ENCODE results near the gene HMGCLL1.

The HMGCLL1 gene

GRCh38 chr6:55578537-55579363 lies at the start of gene HMGCLL1:
Gene HMGCLL1, minus strand, starts transcription at chr6:55579192. Its CDS starts 137 bp downstream, at chr6:55579055.
- peak; percentile 2 for DNase-seq (ENCODE audit: low spot score)

DNA sequence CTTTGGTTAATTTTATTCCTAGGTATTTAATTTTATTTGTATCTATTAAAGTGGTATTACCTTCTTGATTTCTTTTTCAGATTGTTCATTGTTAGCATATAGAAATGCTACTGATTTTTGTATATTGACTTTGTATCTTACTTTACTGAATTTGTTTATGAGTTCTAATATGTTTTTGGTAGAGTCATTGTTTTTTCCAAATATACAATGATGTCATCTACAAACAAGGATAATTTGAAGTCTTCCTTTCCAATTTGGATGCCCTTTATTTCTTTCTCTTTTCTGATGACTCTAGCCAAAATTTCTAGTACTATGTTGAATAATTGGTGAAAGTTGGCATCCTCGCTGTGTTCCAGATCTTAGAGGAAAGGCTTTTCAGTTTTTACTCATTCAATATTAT lies 43.0 kb upstream of the HMGCLL1 start:
- DNase-seq (ENCODE audit: low spot score) = no peak

DNA sequence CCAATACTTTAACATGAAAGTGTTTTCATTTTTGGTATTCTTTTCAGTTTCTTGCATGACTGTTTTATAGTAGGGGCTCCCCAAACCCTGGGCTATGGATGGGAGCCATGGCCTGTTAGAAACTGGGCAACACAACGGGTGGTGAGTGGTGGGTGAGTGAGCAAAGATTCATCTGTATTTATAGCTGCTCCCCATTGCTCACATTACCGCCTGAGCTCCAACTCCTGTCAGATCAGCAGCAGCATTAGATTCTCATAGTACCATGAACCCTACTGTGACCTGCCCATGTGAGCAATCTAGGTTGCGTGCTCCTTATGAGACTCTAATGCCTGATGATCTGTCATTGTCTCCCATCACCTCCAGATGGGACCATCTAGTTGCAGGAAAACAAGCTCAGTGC lies 42.3 kb upstream of the HMGCLL1 start:
- DNase-seq (ENCODE audit: low spot score) = no peak

GRCh38 chr6:55617272-55617671 lies 38.3 kb upstream of the HMGCLL1 start:
- no peak for DNase-seq (ENCODE audit: low spot score)

DNA sequence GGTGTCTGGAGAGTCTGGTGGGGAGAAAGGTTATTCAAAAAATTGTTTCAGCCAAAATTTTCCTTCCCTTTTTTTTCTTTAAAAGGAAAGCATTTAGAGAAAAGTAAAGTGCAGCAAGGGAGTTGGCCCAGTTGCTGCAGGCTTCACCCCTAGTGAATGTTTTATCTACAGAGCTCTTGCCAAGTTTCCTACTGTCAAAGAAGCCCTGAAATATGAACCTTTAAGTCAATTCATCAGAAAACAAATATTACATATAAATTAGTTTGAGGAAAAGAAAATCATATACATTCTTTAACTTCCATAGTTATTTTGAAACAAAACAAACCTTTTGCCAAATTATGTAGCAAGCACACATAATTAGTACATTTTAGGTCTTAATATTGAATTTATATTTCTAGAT lies 25.0 kb upstream of the HMGCLL1 start:
- DNase-seq (ENCODE audit: low spot score) = no peak

DNA sequence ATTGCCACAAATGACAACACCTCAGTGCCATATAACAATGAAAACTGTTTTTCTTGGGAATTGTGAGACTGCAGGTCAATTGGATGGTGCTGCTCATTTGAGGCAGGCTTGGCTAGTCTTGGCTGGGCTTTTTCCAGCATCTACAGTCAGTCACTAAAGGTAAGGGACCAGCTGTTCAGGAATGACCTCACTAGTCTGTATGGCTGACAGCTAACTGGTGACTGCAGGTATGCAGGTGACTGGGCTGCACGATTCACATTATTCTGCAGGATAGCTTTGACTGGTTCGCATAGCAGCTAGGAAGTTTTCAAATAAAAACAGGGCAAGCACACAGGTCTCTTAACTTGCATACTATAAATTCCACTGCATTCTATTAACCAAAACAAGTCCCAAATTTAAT lies 22.1 kb upstream of the HMGCLL1 start:
- DNase-seq (ENCODE audit: low spot score) = no peak

- DNase-seq (ENCODE audit: low spot score) = no peak
These were observed 15.4 kb upstream of the HMGCLL1 start for GRCh38 chr6:55594442-55594841.

- no peak for DNase-seq (ENCODE audit: low spot score)
These were observed 5.8 kb upstream of the HMGCLL1 start for GRCh38 chr6:55584654-55585354.

GRCh38 chr6:55576811-55577210 lies 2.2 kb downstream of the HMGCLL1 start:
- no peak for DNase-seq (ENCODE audit: low spot score)

DNA sequence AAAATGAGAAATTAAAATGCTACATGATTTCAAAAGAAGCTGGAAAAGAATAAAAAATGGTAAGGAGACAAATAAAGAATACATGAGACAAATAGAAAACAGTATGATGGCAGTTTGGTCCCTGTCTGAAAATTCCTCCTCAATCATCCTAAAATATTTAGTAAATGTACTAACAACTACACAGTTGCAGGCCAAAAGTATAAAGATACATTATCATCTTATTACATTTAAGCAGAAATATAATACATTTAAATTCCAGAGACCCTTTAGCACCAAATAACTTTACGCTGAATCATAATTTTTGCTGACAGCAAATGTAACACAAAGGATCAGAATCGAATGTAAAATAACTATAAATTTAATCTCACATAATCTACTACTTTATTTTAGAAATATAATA lies 4.4 kb downstream of the HMGCLL1 start:
- DNase-seq (ENCODE audit: low spot score) = no peak

DNA sequence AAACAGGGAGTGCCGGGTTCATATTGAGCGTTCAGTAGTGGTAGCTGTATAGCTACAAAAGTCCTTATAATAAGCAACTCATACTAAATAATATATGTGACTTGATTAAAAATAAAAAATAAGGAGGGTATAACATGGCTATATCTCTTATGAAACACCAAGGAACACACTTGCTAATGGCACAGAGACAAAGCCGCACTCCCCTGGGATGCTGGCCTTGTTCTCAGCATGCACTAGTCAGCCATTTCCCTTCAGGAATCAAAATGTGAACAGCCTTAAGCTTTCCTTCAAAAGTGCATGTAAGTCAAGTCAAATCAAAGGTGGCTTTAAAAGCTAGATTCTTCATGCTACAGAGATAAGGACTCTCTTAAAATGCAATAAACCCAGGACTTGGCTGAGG lies 9.4 kb downstream of the HMGCLL1 start:
- no peak for DNase-seq (ENCODE audit: low spot score)

DNA sequence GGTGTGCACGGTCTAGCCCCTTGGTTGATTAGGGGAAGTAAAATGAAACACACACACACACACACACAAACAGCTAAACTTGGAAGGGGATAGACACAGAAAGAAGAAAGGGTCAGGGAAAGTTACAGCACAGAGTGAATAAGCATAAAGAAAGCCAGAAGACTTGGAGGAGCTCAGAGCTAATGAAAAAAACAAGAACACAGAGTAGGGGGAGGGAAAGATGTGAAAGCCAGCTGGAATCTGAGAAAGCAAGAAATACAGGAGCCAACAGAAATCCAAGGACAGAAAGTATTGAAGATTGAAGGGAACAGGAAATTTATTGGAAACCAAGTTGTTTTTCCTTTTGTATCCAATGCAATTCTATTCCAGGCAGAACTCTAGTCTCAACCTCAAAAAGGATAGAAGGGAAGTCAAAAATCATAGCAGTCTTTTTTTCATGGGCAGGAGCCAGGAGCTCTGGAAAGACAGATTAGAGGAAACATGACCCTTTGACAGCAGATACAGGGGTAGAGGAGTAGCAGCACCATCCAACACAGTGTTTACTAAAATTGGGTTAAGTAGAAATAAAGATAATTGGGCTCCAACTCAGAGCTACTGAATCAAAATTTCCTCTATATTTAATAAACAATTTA lies 10.1 kb downstream of the HMGCLL1 start:
- DNase-seq (ENCODE audit: low spot score) = no peak

DNA sequence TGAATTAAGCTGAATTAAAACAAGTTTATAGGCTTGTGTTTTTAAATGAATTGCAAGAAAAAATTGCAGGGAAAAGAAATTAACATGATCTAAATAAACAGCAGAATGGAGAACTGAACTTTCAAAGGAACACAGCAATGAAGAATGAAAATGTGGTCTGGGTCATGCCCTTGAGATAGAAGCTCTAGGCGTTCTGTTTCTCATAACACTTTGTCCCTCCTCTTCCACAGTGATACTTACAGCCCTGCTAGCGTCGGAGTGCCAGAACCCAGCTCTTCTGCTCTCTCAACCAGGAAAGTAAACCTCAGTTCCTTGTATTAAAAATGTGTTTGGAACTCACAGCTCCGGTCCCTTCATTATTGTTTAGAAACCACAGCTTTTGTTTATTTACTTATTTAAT lies 11.4 kb downstream of the HMGCLL1 start:
- no peak for DNase-seq (ENCODE audit: low spot score)

- DNase-seq (ENCODE audit: low spot score) = no peak
These were observed 12.8 kb downstream of the HMGCLL1 start for GRCh38 chr6:55566036-55566710.

DNA sequence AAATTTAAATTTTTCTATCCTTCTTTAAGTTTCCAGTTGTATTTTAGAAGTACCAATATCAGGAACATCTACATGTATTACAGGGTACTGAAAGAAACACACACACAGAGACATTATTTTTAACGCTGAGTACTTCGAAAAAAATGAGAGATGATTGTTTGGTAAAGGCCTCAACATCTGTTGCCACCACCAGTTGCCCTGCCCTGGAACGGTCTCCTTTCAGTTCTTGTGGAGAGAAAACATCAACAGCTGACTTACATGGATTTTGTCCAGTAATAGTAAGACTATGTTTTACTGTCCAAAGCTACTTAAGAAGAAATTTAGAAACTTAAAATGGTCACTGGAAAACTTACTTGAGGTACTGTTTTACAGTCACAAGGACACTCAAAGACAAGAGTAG lies 16.7 kb downstream of the HMGCLL1 start:
- no peak for DNase-seq (ENCODE audit: low spot score)

DNA sequence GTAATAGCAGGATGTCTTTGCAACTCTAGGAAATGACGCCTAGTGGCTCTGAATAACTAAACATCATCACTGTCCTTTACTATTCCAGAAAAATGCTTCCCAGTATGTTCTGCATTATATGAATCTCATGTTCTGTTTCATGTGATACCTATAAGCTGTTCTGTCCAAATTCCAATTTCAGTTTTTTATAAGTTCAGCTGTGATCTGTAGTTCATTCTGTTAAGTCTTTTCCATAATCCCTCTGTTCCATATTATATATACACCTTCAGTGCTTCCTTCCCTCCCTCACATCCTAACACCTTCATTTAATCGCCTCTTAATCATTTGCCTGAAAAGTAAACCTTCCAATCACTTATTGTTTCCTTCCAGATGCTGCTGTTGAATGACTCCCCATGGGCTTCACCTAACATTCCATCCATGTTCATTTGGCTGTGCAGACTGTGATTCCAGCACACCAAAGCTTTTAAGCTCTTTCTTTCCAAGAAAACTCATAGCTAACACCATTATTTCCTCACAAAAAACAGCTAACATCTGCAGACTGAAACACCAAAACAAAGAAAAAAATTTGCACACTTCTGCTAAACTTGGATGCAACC lies 18.6 kb downstream of the HMGCLL1 start:
- no peak for DNase-seq (ENCODE audit: low spot score)

- DNase-seq (ENCODE audit: low spot score) = no peak
These were observed 21.8 kb downstream of the HMGCLL1 start for GRCh38 chr6:55557146-55557545.

DNA sequence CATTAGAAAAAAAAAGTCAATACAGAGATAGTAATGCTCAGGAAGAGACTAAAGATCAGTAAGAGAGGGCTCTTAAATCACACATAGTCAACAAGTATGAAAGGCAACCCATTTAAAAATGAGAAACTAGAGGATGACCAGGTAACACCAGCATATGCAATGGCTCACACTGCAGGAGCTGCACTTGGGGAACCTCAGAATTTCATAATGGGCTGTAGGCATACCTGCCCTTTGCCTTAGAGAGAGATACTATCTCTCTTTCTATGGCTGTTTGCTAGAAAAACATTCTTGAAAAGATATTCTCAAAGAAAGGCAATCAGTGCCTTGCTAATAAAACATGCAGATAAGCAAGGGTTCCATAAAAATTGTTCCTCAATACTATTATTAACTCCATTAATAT lies 33.2 kb downstream of the HMGCLL1 start:
- no peak for DNase-seq (ENCODE audit: low spot score)

DNA sequence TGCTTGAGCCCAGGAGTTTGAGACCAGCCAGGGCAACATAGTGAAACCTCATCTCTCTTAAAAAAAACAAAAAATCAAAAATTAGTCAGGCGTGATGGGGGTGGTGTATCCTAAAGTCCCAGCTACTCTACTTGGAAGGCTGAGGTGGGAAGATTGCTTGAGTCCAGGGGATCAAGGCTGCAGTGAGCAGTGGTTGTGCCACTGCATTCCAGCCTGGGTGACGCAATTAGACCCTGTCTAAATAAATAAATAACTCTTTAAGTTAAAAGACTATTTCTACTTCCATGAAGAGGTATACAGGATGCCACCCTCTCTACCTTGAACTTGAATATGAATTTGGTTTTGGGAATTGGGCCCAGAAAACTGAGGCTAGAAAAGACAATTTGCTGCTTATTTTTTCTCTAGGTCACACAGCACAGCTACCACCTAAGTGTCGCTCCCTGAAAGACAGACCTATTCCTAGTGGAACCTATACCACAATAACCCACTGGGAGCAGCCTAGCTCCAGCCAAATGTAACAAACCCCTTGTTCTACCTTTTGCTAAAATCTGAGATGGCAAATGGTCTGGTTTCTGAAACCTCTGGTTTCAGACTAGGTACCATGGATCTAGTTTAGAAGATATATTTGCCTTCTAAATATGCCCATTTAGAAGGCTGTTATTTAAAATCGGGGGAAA lies 35.2 kb downstream of the HMGCLL1 start:
- DNase-seq (ENCODE audit: low spot score) = no peak

DNA sequence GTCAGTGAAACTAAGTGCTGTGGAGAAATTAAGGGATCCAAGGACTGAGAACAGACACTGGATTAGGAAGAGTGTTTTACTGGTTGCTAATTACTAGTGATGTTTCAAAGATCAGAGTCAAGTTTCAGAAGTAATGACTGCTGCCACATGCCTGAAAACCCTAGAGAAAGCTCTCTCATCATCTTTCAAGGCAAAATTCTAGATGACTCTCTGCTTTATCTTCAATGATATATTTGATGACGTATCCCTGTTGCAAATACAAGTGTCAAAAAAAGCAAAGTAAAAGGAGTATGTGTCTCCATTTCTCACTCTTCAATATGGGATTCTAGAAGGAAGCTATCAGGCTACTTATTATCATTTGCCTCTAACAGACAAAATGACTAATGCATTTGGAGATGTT lies 38.0 kb downstream of the HMGCLL1 start:
- no peak for DNase-seq (ENCODE audit: low spot score)

DNA sequence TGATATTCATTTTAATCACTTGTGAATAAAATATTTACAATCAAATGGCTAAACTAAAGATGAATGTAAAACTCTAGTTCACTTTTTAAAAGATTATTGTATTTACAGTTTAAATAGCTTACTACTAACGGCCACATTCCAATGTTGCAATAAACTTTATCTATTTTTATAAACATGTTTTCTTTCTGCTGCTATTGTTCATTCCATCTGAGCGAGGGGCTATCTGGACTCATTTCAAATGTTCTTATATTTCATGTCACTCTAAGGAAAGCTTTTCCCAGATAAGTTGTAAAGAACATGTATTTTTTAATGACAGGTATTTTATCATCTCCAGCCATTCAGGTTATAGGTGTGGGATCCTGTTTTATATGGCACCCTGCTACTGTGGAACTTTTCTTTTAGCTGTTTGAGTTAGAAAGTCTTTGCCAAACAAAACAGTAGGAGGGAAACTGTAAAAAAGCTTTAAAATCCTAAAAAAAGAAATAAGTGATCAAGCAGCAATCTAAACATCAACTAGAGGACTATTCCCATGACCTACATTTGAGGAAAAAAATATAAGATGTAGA lies 42.5 kb downstream of the HMGCLL1 start:
- DNase-seq (ENCODE audit: low spot score) = no peak

All from hepatic stellate cell (primary cell).